ENCODE data around the gene ADAMTS17. TPM values are rescaled to one million over a fixed set of nuclear protein-coding genes. Genes with fewer than 3 reads are reported as not detected.

ADAMTS17 gene
- total RNA-seq, 1 donor from 2014 or later, result 0.06 TPM

- H3K4me3 ChIP-seq (ENCODE audit: low read depth, low read length), result no peak overlapping the region
- TF ChIP-seq CTCF (conservative IDR thresholded peaks at IDR 0.05; ENCODE audit: low read depth, low read length), result no peak
- no peak for DNase-seq (ENCODE audit: low read depth)
These were observed 6.9 kb downstream of the ADAMTS17 start for GRCh38 chr15:100334905-100335304.

DNA sequence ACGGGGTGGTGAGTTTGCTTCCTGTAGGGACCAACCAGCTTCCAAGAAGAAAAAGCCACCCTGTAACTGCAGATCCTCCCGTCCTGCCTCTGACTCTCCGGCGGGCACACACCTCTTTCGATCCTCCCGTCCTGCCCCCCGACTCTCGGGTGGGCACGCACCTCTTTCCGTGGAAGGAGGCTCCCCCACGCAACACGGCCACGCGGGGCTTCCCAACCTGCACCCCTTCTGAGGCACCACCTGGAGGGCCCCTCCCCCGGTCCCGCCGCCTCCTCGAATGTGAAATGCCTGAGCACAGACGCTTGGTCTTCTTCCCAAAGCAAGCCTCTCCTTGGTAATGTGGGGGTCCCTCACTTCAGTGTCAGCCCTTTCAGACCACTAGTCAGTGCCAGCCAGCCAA lies 7.3 kb downstream of the ADAMTS17 start:
- TF ChIP-seq CTCF (conservative IDR thresholded peaks at IDR 0.05; ENCODE audit: low read depth, low read length), result no peak
- H3K4me3 ChIP-seq (ENCODE audit: low read depth, low read length), result no peak overlapping the region
- no peak for DNase-seq (ENCODE audit: low read depth)

- no peak overlapping the region for H3K4me3 ChIP-seq (ENCODE audit: low read depth, low read length)
- no peak for DNase-seq (ENCODE audit: low read depth)
- TF ChIP-seq CTCF (conservative IDR thresholded peaks at IDR 0.05; ENCODE audit: low read depth, low read length), result no peak
These were observed 7.8 kb downstream of the ADAMTS17 start for GRCh38 chr15:100334015-100334414.

DNA sequence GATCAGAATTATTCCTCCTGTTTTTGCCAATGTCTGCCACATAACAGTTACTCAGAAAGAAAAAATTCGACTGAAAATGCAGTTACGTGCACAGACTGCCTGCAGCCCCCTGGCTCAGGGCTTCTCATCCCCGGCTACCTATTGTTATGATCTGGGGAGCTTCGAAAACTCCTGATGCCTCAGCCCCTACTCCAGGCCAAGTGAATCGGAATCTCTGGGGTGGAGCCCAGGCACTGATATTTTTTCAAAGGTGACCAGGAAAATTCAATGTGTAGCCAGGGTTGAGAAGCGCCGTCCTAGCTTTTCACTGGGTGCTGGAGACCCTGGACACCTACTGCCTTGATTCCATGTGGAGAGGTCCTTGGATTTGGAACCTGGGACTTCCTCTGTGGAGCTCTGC lies 8.5 kb downstream of the ADAMTS17 start:
- TF ChIP-seq CTCF (conservative IDR thresholded peaks at IDR 0.05; ENCODE audit: low read depth, low read length), result no peak
- no peak overlapping the region for H3K4me3 ChIP-seq (ENCODE audit: low read depth, low read length)
- DNase-seq (ENCODE audit: low read depth), result no peak

DNA sequence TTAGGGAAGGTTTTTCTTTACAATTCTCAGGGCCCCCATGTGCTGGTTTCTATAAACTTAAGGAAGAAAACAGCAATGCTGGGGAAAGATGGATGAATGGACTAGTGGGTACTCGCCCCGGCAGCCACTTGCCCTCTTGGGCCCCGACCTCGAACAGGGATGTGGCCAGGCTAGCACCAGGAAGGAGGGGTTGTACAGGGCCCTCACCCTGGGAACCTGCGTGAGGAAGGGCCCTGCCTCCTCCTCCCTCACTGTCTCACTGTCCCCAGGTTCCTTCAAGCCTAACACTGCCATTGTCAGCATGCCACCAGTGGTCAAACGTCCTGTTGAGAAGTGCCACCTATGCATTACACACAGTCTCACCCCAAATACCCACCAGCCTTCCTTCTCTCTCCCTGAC lies 9.1 kb downstream of the ADAMTS17 start:
- no peak overlapping the region for H3K4me3 ChIP-seq (ENCODE audit: low read depth, low read length)
- no peak for TF ChIP-seq CTCF (conservative IDR thresholded peaks at IDR 0.05; ENCODE audit: low read depth, low read length)
- DNase-seq (ENCODE audit: low read depth), result no peak

- no peak for TF ChIP-seq CTCF (conservative IDR thresholded peaks at IDR 0.05; ENCODE audit: low read depth, low read length)
- DNase-seq (ENCODE audit: low read depth), result no peak
- no peak overlapping the region for H3K4me3 ChIP-seq (ENCODE audit: low read depth, low read length)
These were observed 9.5 kb downstream of the ADAMTS17 start for GRCh38 chr15:100332231-100332630.

DNA sequence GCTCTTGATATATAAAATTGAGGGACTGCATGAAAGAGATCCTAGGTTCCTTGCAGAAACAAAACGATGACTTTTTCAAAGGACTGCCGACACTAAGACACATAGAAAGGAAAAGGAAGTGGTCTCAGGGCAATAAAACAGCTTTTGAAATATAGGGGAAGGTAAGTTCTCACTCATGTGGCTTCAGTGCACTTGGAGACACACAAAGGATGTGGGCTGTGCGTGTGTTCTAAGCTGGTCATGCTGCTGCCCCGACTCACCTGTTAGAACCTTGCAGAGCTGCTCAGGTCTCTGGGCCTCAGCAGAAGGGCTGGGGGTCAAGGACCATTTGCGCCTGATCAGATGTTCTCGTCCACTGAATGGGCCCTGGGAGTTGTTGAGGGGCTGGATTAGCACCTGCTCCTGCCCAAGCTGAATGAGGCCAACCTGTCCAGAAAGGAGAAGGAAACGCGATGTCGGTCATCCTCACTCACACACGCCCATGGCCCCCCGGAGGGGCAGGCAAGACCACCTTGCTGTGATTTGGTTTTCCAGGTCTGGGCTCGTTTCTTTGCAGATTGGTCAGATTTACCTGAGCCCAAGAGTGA lies 11.1 kb downstream of the ADAMTS17 start:
- TF ChIP-seq CTCF (conservative IDR thresholded peaks at IDR 0.05; ENCODE audit: low read depth, low read length), result no peak
- H3K4me3 ChIP-seq (ENCODE audit: low read depth, low read length), result no peak overlapping the region
- no peak for DNase-seq (ENCODE audit: low read depth)
